Activated gamma-delta T cell treated with Interleukin-2 at 50 U/mL for 16 hours (primary cell): ENCODE data around the gene HOXA6.

Experiments used
- DNase-seq: peaks from one replicate; pipeline ENCODE4 v3.0.0-alpha.2; 2020

The HOXA6 gene

GRCh38 chr7:27172823-27173510 lies 25.4 kb upstream of the HOXA6 start:
- no peak for DNase-seq

- DNase-seq = no peak
Measured at GRCh38 chr7:27172315-27172774, 24.8 kb upstream of the HOXA6 start.

GRCh38 chr7:27171637-27172314 lies 24.2 kb upstream of the HOXA6 start:
- no peak for DNase-seq

GRCh38 chr7:27171325-27171636 lies 23.7 kb upstream of the HOXA6 start:
- no peak for DNase-seq

- DNase-seq = no peak
Measured at GRCh38 chr7:27170426-27171324, 23.1 kb upstream of the HOXA6 start.

- DNase-seq = no peak
Measured at GRCh38 chr7:27169658-27170425, 22.3 kb upstream of the HOXA6 start.

- no peak for DNase-seq
Measured at GRCh38 chr7:27168265-27168947, 20.8 kb upstream of the HOXA6 start.

GRCh38 chr7:27167916-27168264 lies 20.3 kb upstream of the HOXA6 start:
- no peak for DNase-seq

- no peak for DNase-seq
Measured at GRCh38 chr7:27166531-27167505, 19.2 kb upstream of the HOXA6 start.

GRCh38 chr7:27165996-27166530 lies 18.5 kb upstream of the HOXA6 start:
- no peak for DNase-seq

GRCh38 chr7:27165089-27165995 lies 17.8 kb upstream of the HOXA6 start, which contains the start of gene HOXA9:
HOXA9 (minus strand) TSS chr7:27165537; CDS start chr7:27165457, 80 bp downstream.
- DNase-seq = no peak

GRCh38 chr7:27164367-27165088 lies 17.0 kb upstream of the HOXA6 start:
- no peak for DNase-seq

GRCh38 chr7:27164045-27164366 lies 16.4 kb upstream of the HOXA6 start:
- no peak for DNase-seq

- DNase-seq = no peak
Measured at GRCh38 chr7:27163288-27164044, 15.9 kb upstream of the HOXA6 start.

- DNase-seq = no peak
Measured at GRCh38 chr7:27162561-27163287, 15.2 kb upstream of the HOXA6 start.

GRCh38 chr7:27161721-27162560 lies 14.4 kb upstream of the HOXA6 start:
- DNase-seq = no peak
